IPS-11a (cell line): ENCODE data around the gene TASP1.

Experiments
- H3K4me3 ChIP-seq: one replicate; pipeline ENCODE4 v1.5.1; 2013; ENCODE audit warnings: low read depth, low read length, control low read depth

TASP1 gene

DNA sequence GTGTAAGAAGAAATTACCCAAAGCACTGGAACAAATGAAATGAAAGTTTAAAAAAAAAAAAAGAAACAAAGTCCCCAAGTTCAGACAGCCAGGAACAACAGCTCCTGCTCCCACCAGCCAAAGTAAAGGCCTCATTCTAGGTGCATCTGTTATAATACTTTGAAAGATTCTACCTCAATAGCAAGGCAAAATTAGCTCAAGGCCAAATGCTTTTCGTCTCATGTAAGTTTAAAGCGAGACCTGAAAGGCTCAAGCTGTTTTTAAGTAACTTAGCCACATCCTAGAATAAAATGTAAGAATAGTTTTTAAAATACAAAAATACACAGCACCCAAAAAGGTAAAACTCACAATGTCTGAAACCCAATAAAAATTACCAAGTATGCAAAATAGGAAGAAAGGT lies 64.7 kb downstream of the TASP1 start:
- no peak overlapping the region for H3K4me3 ChIP-seq

DNA sequence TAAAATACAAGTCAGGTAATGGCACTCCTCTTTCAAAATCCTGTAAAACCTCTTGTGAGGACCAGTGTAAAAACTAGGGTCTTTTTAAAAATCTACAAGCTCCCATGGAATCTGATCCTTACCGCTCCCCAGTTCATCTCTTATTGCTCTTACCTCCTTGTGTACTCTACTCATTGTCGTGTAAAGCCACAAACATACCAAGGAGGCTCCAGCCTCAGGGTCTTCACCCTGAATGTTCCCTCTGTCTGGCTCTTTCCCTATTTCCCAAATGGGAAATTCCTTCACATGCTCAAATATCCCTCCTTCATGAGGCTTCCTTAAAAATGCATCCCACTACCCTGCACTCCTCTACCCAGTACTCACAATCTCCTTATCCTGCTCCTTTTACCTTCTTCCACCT lies 67.1 kb downstream of the TASP1 start:
- H3K4me3 ChIP-seq = no peak overlapping the region

DNA sequence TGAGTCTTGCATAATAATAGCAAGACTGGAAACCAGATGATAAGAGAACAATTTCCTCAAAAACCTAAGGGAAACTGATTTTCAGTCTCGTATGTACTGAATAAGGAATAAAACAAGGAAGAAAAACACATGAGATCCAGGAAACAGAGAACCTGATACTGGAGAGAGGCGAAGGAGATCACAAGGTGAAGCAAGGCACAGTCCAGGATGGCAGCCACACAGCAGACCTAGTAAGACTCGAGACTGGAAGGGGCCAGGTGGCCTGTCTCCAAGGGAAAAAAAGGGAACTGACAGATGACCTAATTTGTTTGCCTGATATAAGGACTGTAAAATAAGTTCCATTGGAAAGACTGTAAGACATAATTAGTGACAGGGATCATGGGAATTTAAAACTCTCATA lies 71.1 kb downstream of the TASP1 start:
- no peak overlapping the region for H3K4me3 ChIP-seq

DNA sequence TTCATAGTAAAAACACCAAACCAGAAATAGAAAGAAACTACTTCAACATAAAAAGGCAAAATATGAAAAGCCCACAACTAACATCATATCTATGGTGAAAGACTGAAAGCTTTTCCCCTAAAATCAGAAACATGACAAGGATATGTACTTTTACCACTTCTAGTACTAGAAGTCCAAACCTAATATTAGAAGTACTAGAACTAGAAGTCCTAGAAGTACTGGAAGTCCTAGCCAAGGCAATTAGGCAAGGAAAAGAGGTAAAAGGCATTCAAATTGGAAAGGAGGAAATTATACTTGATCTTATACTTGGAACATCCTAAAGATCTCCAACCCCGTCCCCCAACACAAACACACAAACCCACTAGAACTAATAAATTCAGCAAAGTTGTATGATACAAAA lies 74.9 kb downstream of the TASP1 start:
- H3K4me3 ChIP-seq = no peak overlapping the region

- no peak overlapping the region for H3K4me3 ChIP-seq
These were observed 84.0 kb downstream of the TASP1 start for GRCh38 chr20:13554706-13555105.

DNA sequence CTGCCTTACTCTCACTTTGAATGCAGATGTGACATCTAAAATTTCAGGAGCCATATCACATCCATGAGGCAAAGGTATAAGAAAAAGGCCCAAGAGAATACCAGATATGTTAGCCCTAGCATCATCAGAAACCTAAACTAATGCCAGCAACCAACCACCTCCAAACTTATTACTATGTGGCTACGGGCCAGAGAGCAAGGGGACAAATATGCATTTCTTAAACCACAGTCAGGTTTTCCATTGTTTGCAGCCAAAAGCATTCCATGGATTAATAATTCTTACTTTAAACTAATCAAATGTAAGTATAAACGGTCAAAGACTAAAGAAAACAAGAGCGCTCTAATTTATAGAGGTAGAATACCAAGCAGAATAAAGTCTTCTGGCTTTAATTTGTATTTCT lies 84.7 kb downstream of the TASP1 start:
- H3K4me3 ChIP-seq = no peak overlapping the region

GRCh38 chr20:13552061-13552460 lies 86.7 kb downstream of the TASP1 start:
- no peak overlapping the region for H3K4me3 ChIP-seq

DNA sequence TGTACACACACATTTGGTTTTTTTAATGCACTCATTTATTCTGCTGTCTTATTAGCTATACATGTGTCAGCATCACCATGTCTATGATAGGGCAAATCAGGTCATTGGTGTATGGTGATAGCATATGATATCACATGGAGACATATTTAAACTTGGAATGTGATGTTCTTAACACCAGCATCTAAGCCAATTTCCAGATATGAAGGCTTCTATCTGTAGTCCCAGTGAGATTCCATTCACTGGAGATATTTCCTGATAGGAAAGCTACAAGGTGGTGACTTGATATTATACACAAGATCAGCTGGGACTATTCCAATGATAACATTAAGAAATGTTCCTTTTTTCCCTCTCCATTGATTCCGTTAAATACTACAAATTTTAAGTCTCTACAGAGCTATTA lies 89.3 kb downstream of the TASP1 start:
- no peak overlapping the region for H3K4me3 ChIP-seq

GRCh38 chr20:13546497-13547131 lies 92.1 kb downstream of the TASP1 start:
- H3K4me3 ChIP-seq = no peak overlapping the region

DNA sequence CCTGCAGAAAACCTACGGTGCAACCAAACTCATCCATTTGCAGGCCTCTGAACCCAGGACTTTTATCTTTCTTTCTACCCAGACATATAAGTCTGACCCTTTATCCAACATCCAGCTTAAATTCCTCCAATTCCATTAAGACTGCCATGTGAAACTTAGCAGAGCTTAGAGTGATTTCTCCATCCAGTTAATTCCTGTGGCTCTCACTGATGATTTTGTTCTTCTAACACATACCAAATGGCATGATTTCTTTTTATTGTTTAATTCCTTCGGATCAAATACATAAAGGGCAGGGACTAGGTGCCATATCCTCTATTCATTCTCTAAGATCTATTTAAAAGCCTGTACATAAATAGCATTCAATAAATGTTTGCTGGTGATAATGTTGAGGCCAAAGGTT lies 92.9 kb downstream of the TASP1 start:
- no peak overlapping the region for H3K4me3 ChIP-seq

DNA sequence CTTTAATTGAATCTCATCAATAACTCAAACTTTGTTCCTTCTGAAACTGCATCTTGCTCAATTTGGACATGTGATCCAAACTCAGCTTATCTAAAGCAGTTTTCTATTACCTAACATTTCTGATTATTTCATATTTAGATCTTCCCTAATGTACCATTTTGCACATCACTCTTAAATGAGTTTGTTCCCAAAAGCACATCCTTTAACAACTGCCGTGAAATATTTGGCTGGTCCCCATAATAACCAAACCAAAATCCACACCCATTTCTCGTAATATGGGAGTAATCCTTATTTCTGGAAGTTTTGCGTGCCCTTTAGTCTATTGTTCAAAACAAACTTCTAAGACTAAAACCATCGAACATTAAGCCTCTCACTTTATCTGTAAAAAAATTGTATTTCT lies 94.9 kb downstream of the TASP1 start:
- H3K4me3 ChIP-seq = no peak overlapping the region

DNA sequence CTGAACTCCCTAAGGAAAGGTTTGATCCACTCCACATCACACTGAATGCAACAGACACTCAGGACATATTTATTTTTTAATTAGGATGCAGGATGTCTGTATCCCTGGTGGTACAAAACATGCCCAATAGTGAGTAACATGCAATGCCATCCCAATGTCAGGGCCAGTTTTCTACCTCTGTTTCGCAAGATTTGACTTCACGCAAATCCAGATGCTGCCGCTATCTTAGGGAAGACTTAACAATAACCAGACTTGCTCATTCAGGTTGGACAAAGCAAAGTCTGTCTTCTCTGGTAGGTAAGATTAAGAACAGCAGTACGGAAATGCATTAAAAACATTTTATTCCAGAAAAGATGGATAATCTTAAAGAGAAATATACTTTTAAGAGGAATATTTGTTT lies 103.1 kb downstream of the TASP1 start:
- H3K4me3 ChIP-seq = no peak overlapping the region

- H3K4me3 ChIP-seq = no peak overlapping the region
These were observed 104.8 kb downstream of the TASP1 start for GRCh38 chr20:13533946-13534345.

- H3K4me3 ChIP-seq = no peak overlapping the region
These were observed 108.6 kb downstream of the TASP1 start for GRCh38 chr20:13530146-13530545.

GRCh38 chr20:13526551-13526950 lies 112.2 kb downstream of the TASP1 start:
- H3K4me3 ChIP-seq = no peak overlapping the region

DNA sequence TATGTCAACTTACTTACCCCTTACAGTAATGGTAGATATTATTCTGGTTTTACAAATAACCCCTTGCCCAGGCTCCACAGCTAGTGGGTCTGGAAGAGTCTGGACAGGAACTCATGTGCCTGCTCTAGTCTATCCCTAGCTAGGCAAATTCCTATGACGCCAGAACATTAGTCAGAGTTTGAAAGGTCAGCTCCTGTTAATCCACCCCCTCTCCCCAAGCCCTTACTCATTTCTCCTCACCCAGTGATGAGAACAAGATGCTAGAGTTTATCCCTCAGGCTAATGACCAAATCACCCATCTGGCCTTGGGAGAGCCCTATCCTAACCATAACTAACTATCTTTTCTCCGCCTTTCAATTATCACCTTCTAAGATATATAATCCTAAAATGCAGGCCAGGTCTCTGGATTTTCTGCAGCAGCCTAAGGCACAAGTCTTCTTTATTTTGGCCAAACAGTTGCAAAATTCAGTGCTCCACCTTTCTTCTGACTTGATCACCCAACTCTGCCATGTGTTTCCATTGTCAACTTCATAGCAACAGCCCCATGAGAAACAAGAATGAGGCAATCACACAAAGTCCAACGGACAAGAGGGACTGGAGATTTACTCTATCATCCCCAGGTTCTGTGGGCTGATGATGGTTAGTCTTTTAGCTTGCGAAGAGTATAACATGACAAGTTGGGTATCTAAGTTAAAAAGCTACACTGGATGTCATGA lies 113.3 kb downstream of the TASP1 start:
- no peak overlapping the region for H3K4me3 ChIP-seq

DNA sequence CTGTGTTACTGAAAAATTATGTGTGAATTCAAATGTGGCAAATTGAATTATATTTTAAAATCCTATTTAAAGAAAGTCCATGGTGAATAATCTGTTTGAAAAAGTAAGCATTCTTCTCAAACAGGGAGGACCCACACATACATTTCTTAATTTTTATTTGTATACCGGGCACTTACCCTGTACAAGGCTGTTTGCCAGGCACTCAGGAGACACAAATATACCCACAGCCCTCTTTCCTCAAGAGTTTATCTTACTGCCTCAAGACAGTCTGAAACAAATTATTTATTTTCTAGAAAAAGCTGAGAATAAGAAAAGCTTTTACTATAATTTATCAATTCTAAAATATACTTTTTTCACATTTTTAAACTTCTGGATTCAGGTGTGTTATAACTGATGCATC lies 114.4 kb downstream of the TASP1 start:
- H3K4me3 ChIP-seq = no peak overlapping the region

DNA sequence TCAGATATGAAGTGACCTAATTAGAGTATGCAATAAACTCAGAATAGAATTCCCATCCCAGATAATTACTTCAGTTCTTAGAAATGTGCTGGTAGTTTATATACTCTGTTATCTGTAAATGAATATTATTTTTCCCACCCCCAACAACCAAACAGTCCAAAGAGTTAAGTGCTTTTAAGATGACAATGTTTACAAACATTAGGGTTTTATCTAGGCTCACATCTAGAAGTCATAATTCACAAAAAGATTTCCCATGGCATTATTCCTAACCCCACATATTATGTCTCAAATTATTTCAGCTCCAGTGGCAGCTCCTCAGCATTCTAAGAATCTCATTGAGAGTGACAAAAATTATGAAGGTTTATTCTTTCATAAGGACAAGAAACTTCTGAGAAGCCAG lies 120.9 kb downstream of the TASP1 start:
- H3K4me3 ChIP-seq = no peak overlapping the region

- H3K4me3 ChIP-seq = no peak overlapping the region
These were observed 122.8 kb downstream of the TASP1 start for GRCh38 chr20:13515796-13516558.

- H3K4me3 ChIP-seq = no peak overlapping the region
These were observed 123.4 kb downstream of the TASP1 start for GRCh38 chr20:13515291-13515690.

- no peak overlapping the region for H3K4me3 ChIP-seq
These were observed 127.8 kb downstream of the TASP1 start for GRCh38 chr20:13510837-13511488.

DNA sequence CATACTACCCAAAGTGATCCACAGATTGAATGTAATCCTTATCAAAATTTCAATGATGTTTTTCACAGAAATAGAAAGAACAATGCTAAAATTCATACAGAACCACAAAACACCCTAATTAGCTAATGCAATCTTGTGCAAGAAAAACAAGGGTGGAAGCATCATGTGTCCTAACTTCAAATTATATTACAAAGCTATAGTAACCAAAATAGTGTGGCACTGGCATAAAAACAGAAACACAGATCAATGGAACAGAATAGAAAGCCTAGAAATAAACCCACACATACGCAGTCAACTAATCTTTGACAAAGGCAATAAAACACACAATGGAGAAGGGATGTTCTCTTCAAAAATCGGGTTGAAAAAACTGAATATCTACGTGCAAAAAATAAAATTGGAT lies 131.1 kb downstream of the TASP1 start:
- no peak overlapping the region for H3K4me3 ChIP-seq
